Retina (tissue), 1 donor: Measurements from ENCODE around the gene PRR5.

Experiments used
- DNase-seq: peaks from one replicate; pipeline ENCODE4 v3.0.0-alpha.2; 2016

PRR5 gene

DNA sequence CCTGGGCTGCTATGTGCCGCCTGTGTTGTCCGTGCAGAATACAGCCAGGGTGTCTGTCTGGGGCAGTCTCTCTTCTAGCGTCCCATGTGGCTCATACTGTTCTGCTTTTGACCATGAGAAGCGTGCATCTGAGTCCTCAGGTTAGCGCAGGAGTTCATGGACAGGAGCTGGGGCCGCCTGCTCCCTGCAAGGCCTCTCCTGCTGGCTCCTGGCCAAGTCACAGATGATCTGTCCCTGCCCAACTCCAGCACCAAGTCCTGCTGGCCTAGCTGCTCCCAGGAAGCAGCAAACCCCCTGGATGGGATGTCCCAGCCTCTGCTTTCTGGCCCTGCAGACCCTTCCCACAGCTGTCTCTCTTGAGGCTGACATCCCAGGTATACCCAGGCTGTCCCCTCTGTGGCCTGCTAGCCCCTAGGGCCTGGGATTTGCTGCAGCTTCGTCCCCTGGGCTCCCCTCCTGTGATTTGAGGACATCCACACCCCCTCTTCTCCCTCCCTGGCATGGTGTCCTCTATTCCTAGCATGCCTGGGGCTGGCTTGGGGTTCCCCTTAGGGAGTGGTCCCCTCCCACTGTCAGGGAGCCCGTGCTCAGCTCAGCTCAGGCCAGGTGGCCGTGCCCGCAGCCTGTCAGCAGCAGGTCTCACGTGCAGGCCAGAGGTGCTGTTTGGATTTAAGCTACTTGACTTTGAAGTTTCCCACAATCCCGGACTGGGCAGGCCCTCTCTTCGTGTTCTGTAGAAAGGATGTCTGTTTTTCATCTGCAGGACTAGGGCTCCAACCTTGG lies 17.8 kb downstream of the PRR5 start:
- DNase-seq: no peak

DNA sequence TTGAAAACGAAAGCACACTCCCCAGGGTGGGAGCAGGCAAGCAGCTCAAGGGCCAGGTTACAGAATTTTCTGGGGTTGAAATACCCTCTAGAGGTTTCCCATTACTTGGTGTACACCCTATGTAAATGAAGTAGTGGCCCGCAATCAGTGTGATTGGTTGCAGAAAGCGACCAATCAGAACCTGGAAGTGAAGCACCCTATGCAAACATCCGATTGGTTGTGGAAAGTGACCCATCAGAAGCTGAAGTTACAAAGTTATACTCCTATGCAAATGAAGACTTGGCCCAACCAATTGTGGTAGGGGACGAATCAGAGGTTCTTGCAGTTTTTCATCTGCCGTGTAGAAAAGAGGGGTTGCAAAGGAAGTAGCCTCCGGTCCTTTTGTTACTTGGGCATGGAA lies 19.2 kb downstream of the PRR5 start:
- DNase-seq: no peak

DNA sequence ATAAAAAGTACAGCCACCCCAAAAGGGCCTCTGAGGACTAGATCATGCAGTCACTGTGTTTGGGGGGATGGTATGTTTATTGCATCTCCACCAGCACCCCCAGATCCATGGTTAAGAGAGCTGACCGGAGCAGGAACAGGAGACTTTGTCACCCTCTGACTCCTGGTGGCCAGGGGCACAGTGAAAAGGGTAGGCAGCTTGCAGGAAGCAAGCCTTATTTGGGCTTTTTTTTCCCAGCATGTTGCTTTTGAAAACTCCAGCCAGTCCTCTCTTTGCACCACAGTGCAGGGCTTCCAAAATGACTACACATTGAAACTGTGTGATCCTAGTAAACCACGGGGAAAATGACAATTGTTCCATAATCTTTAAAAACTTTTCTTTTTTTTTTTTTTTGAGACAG lies 20.6 kb downstream of the PRR5 start:
- no peak for DNase-seq

DNA sequence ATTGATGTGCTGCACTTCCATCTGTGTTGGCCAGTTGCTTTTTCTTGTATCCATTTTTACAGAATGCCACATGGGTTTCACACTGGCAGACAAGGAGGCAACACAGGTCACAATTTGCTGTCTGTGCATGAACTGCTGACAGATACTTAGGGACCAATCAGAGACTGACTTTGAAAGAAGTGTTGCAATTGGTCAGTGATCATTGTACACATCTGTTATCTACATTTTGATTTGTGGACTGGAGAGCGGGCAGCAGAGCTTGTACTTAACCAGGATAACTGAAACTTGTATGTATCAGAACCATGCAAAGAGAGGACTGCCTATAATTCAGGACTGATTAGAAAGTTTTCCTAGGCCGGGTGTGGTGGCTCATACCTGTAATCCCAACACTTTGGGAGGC lies 21.8 kb downstream of the PRR5 start:
- DNase-seq: no peak

DNA sequence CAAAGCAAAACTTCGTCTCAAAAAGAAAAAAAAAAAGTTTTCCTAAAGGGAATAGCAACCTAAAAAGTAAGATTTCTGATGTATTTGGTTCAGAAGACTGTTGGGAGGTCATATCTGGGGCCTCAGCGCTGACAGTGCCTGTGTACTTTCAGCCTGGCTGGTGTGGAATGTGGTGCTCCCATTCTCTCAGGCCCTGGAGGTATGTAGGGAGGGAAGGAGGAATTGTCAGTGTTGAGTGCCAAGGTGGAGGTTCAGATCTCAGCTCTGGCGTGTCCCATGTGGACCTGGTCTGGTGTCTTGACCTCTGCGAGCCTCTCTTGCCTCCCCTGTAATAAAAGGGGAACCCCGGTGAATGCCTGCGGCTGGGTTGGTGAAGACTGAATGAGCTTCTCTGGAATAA lies 22.4 kb downstream of the PRR5 start:
- no peak for DNase-seq

DNA sequence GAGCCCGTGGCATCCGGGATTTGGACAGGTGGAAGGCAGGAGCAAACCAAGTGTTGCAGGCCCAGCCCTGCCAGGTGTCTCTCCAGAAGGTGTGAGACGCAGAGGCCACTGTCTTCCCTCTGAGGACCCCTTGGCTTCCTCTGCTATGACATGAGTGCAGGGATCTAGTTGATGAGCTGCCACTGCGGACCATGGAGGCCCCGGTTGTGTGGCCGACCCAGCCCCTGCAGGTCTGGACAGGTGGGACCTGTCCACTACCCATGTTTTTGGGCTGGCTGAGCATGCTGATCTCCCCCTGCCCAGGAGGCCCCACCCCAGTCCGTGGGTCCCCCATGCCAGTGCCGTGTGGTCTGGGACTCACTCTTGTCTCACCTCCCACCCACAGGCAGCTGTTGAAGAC lies 22.9 kb downstream of the PRR5 start:
- DNase-seq: no peak

DNA sequence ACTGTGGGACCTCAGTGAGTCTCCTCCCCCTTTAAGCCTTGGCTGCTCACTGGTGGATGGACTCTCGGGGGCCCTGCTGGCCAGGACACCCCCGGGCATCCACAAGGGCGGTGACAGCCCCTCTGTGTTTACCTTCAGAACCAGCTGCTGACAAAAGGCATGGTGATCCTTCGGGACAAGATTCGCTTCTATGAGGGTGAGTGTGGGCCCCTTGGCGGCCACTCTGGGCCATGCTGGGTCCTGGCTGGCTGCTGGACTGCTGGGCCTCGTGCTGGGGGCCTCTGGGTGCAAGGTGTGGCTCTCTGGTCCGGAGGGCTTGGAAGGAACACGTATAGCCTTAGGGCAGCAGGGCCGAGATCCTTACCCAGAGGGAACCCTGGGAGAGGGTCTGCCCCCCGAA lies 24.4 kb downstream of the PRR5 start:
- no peak for DNase-seq

DNA sequence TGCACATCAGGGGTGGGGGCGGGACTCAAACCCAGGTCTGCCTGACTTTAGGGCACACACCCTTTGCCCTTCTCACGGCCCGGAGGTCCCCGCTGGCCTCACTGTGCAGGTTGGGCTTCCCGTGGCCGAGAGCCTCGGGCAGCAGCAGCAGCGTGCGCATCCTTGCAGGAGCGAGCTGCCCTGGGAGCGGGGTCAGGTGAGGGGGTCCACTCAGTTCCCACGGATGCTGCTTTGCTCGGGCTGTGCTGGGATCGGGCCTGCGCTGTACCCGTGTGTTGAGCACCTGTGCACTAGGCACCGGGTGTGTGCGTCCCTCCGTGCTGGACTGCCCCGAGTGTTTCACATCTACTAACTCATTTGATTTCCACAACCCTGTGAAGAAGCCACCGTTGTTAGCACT lies 25.1 kb downstream of the PRR5 start:
- no peak for DNase-seq

DNA sequence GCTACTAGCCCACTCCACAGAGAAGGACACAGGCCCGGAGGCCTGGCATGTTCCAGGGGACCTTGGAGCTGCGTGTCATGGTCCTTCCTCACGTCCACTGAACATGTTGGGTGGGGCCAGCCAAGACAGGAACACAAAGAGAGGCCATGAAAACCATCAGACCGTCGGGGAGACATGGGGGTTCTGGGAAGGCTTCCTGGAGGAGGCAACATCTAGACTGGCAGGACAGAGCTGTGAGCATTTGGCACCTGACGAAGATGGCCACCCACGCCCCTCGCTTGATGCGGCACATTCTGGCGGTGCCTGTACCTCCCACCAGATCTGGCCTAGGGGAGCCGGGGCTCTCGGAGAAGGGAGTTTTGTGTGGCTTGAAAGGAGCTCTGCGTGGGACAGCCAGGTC lies 25.7 kb downstream of the PRR5 start:
- DNase-seq: no peak

DNA sequence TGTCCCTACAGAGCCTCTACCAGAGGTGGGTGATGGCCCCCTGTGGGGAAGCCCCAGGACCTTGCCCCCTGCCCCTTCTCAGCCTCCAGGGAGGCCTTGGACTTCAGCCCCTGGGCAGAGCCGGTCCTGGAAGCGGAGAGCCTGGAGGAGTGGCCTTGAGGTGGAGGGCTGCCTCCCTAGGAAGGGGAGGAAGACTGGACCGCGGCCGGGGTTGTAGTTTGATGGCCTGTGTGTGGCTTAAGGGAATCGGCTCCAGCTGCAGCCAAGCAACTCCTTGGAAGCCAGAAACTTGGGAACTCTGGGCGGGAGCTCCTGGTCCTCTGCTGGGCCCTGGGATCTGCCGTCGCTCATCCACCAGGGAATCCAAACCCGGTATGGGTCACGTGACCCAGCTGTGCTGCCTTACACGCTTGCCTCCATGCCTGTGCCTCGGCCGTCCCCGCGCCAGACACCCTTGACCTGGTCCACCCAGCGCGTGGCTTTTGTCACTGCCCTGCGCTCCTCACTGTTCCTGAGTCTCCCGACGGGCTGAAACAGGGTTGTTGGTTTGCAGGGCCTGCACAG lies 26.8 kb downstream of the PRR5 start:
- no peak for DNase-seq

DNA sequence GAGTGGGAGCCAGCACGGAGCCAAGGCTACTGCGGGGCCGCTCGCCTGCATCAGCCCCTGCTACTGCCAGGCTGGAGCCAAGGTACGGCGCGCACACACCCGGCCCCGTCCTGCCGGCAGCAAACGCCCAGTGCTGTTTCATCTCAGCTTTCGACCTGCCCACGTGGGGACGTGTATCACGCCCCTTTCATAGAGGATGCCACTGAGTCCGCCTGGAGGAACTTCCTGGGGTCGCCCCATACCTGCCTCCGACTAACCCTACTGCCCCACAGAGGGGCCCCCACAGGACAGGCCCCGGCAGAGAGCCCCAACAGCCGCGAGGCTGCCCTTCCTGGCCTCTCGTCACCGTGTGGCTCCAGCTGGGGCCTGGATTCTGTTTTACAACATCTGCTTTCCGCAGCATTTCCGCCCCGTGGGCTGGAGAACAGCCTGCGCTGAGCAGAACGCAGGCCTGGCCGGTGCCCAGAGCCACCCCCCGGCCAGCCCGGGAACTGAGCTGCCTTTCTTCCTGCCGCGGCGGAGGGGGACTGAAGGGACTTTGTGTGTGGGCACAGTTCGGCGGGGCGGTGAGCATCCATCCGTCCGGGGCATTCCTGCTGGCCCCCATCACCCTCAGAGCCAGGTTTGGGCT lies 27.5 kb downstream of the PRR5 start:
- DNase-seq: no peak

DNA sequence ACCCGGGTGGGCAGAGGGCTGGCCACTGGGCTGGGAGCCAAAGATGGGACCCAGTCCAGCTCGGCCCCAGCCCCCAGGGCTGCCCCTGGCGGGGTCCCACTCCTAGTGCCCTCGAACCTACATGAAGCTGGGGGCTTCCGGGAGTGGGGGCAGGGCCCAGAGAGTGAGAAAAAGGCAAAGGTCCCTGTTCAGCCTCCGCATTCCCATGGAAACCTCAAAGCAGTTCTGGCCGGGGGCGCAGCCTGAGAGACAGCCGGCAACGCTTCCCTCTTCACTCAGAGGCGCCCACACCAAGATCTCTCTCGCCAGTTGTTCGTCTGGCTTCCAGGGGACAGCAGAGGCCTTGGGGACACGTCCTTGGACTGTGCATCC lies 28.0 kb downstream of the PRR5 start:
- DNase-seq: no peak

DNA sequence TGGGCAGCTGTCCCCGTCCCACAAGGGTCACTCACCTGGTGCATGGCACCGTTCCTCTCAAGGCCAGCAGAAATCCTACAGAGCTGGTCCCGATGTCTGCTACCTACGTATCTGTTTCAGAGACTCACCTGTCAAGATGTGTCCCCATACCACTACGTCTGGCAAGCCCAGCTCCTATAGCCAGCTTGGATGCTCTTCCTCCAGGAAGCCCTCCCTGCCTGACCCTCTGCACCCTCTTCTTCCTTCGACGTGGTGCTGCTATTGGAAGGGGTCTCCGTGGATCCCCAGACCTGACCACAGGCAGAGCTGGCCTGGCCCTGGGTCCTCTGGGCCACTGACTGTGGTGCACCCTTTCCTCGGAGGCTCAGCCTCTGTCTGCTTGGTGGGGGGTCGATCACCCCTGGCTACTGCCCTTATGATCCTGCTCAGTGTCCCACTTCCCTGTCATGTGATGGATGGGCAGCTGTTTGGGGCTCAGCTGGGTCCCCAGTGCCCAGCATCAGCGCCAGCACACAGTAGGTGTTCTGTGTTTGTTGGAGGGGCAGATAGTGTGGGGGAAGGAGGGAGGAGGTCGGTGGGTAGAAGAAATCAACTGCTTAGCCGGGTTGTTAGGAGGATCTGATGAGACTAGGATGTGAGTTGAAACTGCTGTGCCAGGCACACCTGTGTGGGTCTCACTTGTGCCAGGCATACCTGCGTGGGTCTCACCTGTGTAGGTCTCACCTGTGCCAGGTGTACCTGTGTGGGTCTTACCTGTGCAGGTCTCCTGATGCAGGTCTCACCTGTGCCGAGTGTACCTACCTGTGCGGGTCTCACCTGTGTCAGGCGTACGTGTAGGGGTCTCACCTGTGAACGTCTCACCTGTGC lies 28.7 kb downstream of the PRR5 start:
- no peak for DNase-seq

DNA sequence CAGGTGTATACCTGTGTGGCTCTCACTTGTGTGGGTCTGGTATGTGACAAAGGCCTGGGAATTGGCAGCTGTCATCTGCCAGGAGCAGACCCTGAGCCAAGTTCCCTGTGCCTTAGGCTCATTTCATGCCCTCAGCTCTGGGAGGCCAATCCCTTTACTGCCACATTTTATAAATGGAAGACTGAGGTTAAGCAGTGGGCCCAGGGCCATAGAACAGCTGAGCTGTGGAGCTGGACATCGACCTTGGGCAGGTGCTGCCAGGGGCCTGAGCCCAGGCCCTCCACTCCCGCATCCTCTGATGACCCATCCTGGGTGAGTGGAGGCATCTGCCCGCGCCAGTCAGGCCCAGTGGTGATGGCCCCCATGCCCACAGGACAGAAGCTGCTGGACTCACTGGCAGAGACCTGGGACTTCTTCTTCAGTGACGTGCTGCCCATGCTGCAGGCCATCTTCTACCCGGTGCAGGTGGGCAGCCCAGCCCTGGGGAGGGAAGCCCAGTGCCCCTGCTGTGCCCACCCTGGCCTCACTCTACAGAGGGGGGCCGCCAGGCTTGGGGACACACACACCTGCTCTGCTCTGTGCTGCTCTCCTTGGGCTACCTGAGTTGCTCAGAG lies 29.5 kb downstream of the PRR5 start:
- DNase-seq: no peak

DNA sequence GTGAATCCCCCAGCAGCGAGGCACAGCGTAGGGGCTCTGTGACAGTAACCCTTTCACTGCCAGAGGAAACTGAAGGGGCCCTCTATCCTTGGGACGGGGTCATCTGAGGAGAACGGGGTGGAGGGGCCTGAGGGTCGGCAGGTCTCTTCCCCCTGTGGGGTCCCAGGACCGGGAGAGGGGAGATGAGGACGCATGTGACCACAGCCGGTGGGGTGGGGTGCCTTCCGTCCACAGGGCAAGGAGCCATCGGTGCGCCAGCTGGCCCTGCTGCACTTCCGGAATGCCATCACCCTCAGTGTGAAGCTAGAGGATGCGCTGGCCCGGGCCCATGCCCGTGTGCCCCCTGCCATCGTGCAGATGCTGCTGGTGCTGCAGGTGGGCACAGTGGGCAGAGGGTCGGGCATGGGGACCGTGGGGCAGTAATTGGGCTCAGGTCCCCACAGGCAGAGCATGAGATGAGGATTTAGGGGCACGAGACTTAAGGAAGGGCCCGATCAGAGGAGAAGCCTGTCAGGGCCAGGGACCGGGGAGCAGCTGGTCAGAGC lies 30.1 kb downstream of the PRR5 start:
- DNase-seq: no peak

DNA sequence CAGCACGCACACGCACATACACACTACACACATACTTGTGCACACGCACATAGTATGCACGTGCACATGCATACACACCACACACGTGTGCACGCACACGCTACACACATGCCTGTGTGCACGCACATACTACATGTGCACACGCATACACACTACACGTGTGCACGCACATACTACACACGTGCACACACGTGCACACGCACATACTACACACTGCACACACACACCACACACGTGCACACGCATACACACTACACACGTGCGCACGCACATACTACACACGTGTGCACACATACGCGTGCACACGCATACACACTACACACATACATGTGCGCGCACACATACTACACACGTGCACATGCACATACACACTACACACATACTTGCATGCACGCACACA lies 30.7 kb downstream of the PRR5 start:
- DNase-seq: no peak

DNA sequence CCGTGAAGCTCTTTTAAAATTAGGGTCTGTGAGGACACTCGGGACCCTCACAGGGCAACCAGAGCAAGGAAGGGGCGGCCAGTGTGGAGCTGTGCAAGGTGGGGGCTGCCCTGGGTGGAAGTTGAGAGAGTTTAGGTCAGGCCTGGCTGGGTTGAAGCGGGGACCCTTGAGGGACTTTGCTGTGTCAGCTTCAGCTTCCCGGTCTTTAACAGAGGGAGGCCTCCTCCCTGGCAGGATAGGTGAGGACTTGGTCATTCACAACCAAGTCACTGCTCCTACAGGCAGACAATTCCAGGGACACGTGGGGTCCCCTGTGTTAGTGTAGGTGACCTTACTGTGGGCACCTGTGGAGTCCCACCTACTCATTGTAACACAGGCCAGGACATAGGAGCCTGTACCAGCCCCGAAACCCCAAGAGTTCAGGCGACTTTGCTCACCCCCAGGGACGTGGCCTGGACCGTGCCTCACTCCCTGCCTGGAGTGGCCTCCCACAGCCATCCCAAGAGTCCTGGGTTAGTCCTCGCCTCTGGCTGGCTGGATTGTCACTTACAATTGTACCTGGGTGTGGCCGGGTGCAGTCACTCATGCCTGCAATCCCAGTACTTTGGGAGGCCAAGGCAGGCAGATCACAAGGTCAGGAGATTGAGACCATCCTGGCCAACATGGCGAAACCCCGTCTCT lies 31.6 kb downstream of the PRR5 start:
- no peak for DNase-seq

DNA sequence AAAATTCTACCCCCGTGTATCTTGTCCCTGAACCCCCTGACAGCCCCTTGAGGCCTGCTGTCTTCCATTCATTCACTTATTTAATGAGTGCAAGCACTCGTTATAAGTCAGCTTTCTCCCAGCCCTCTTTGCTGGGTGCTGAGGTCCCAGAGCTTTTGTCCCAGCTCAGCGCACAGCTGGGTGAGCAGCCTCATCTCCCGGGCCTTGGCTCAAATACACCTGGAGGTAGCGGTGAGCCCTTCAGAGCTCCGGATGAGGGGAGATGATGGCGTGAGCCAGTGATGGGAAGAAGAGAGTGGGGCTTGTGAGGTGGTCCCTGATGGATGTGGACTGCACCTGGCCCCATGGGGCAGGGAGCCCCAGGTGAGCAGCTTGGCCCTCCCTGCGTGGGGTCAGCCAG lies 32.3 kb downstream of the PRR5 start:
- DNase-seq: no peak

DNA sequence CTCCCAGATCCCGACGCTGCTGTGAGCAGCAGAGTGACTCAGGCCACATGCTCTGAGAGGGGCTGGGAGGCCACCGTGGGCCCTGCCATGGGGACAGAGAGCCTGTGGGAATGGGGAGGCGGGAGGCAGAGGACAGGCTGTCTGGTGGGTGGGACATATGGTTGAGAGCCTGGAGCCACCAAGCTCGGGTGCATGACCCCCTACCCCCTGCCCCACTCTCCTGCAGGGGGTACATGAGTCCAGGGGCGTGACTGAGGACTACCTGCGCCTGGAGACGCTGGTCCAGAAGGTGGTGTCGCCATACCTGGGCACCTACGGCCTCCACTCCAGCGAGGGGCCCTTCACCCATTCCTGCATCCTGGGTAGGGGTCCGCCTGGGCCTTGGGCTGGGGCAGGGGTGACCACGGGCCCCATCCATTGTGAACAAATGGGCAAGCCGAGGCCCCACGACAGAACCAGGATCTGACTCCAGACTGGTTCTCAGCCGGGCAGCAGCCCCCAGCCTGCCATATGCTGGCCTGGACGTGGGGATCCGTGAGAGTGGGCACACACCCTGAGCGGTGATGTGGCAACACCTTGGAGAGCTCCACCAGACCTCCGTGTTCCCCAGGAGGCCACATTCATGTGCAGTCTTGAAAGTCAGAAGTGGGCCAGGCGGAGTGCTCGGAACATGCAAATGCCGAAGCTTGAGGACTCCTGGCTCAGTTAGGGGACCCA lies 33.0 kb downstream of the PRR5 start:
- no peak for DNase-seq

DNA sequence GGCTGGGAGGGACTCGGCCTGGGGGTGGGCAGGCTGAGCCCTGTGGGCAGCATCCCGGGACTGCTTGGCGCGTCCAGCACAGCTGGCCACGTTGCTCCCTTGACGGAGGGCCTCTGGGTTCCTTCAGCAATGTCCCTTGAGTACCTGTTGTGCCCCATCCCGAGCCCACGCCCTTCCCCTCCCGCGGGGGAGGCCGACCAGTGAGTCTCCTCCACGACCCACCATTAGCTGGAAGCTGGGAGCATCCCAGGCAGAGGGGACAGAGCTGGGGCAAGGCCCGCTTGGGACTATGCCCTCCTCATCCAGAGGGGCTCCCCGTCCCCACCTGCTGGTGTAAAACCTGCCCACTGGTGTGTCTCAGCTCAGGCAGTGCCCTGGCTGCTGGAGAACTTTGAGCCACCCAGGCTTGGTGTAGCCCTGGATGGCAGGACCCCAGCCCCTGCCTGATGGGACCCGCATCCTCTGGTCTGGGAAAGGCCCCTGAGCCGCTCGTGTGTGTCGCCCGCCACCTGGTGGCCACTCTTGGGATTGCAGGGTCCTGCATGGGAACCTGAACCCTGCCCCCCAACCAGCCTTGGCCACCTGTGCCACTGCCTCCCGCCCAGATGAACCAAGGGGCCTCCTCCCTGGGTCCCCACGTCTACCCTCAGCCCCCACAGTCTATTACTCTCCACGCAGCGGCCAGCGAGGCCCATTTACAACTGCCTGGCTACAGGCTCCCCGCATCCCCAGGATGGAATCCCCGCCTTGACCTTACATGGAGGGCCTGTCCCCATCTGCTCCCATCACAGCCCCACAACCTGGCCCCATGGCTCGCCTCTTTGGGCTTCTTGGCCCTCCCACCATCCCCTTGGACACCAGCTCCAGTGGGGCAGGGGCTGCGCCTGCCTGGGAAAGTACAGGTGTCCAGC lies 33.8 kb downstream of the PRR5 start:
- DNase-seq: peak; percentile 91
